DLD1 (cell line): ENCODE data around the gene EXOSC5.
"Not testable (repeated sequence)": the region's sequence is repeated elsewhere in the genome, so short reads cannot be mapped to it uniquely, and the experiment has no call there.

Experiments used
- in situ Hi-C: cut with HindIII; loops from 2 replicates; pipeline ENCODE4 v1.10.0; 2017; ENCODE audit warnings: low sequenced_read_pairs

EXOSC5 gene

GRCh38 chr19:41352279-41352608 lies 44.9 kb downstream of the EXOSC5 start:
- in situ Hi-C loops, result no loop called here

- in situ Hi-C loops, result no loop called here
These were observed 45.6 kb downstream of the EXOSC5 start for GRCh38 chr19:41351339-41352245.

GRCh38 chr19:41350735-41351338 lies 46.3 kb downstream of the EXOSC5 start:
- in situ Hi-C loops, result no loop called here

- in situ Hi-C loops, result not testable (repeated sequence)
These were observed 50.2 kb downstream of the EXOSC5 start for GRCh38 chr19:41346916-41347315.

GRCh38 chr19:41344162-41344561 lies 53.0 kb downstream of the EXOSC5 start:
- in situ Hi-C loops, result no loop called here

GRCh38 chr19:41341669-41342490 lies 55.3 kb downstream of the EXOSC5 start:
- in situ Hi-C loops, result no loop called here

GRCh38 chr19:41339936-41340335 lies 57.2 kb downstream of the EXOSC5 start:
- in situ Hi-C loops, result no loop called here
